Thoracic aorta (tissue), 2 donors: ENCODE data around the gene PROCA1. TPM values are rescaled to one million over a fixed set of nuclear protein-coding genes. Genes with fewer than 3 reads are reported as not detected.

Experiments
- ATAC-seq: fragments of 150-250 bp; one replicate; pipeline ENCODE4 v1.8.0; 2017; ENCODE audit warnings: low read depth; ENCODE audit not compliant: insufficient number of reproducible peaks, low FRiP score
- DNase-seq: peaks from one replicate; pipeline ENCODE4 v3.0.0-alpha.2; 2020; ENCODE audit warnings: low spot score
- H3K27ac ChIP-seq, 2 donors: fragments of 200-600 bp; sonication (generic); 1 replicate in 1 of 2; 2 replicates in 1 of 2; pipeline ENCODE4 v1.5.1; 2016; ENCODE audit warnings: mild to moderate bottlenecking in 2 of 2, moderate library complexity in 2 of 2
- H3K27me3 ChIP-seq: fragments of 200-600 bp; sonication (generic); replicated peaks from 2 replicates; pipeline ENCODE4 v1.6.0; 2016; ENCODE audit warnings: mild to moderate bottlenecking; ENCODE audit not compliant: insufficient read depth
- H3K36me3 ChIP-seq: fragments of 200-600 bp; sonication (generic); one replicate; pipeline ENCODE4 v1.5.1; 2016
- H3K4me1 ChIP-seq, 2 donors: fragments of 200-600 bp; sonication (generic); 1 replicate in 1 of 2; 2 replicates in 1 of 2; pipeline versions ENCODE4 v1.5.1 to v1.6.0; 2016; ENCODE audit warnings: low read depth in 2 of 2, mild to moderate bottlenecking in 1 of 2; ENCODE audit not compliant: control insufficient read depth in 1 of 2
- H3K4me3 ChIP-seq: fragments of 200-600 bp; sonication (generic); 2 replicates; pipeline ENCODE4 v1.5.1; 2016; ENCODE audit warnings: mild to moderate bottlenecking
- H3K9me3 ChIP-seq: fragments of 200-600 bp; sonication (generic); 2 replicates; pipeline ENCODE4 v1.5.1; 2016
- CTCF ChIP-seq: fragments of 200-600 bp; sonication (generic); IDR thresholded peaks from one replicate; pipeline ENCODE4 v1.5.1; 2019; ENCODE audit warnings: antibody characterized with exemption
- total RNA-seq, 2 donors: library from RNA; depleted of rRNA; stranded (reverse); fragments of >200 nt; gene quantifications; one replicate each; pipeline versions ENCODE4 v1.1.0 to v1.2.3, GENCODE V29; 2016

The PROCA1 gene
- total RNA-seq, 2 donors from 2014 or later, result 1.1 to 1.8 TPM

DNA sequence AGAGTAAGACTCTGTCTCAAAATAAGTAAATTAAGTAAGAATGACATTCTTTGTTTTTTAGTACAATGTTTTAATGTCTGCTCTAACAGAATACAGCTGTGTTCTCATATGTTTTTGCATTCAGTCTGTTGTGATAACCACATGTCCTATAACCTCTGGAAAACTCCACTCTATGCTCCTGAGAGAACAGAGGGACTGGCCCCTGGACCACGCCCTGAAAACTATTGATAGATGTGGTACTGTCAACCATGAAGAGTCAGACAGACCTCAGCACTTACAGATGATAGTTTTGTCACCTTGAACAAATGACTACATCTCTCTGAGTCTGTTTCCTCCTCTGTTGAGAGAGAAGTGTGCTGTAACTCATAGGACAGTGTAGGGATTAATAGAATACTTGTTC is 41.8 kb downstream of the PROCA1 start:
- H3K36me3 ChIP-seq, result peaks cover 47% of the 10 kb centered on the region
- DNase-seq, result no peak
- no peak for ATAC-seq

GRCh38 chr17:28667870-28668269 is 43.8 kb downstream of the PROCA1 start:
- Histone ChIP-seq H3K4me1 (peaks cover 5 to 22% of the 10 kb centered on the region in 2 donors), H3K36me3 (peaks cover 27% of the 10 kb centered on the region)

More for the DNA sequence above, 41.8 kb downstream of the PROCA1 start:
- TF ChIP-seq CTCF, result no peak
- Histone ChIP-seq H3K4me1 (peaks cover 0 to 1% of the 10 kb centered on the region in 2 donors), H3K27me3 (no peaks in the 10 kb centered on the region), H3K9me3 (no peaks in the 10 kb centered on the region), H3K27ac (no peak overlapping the region), H3K4me3 (no peak overlapping the region)

DNA sequence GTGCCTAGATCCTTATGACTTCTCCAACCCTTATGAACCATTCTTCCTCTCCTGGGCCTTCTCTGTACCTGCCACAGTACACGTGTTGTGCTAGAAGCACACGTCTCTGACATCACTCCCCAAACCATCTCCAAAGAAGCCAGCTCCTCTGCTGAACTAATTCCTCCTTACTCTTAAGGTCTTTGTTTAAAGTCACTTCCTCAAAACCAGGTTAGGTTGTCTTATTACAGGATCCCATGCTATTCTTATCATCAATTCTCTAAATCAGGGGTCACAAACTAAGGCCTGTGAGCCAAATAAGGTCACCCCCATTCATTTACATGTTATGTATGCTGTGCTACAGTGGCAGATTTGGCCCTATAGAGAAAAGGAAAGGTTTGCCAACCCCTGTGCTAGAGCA is 45.7 kb downstream of the PROCA1 start:
- Histone ChIP-seq H3K27ac (no peak overlapping the region), H3K4me1 (peaks cover 9 to 28% of the 10 kb centered on the region in 2 donors), H3K4me3 (no peak overlapping the region), H3K9me3 (no peaks in the 10 kb centered on the region), H3K36me3 (peaks cover 11% of the 10 kb centered on the region), H3K27me3 (no peaks in the 10 kb centered on the region)
- ATAC-seq, result no peak
- no peak for TF ChIP-seq CTCF
- DNase-seq, result no peak

More at GRCh38 chr17:28667870-28668269, 43.8 kb downstream of the PROCA1 start:
- no peak for DNase-seq
- TF ChIP-seq CTCF, result no peak
- Histone ChIP-seq H3K9me3 (no peaks in the 10 kb centered on the region), H3K27me3 (no peaks in the 10 kb centered on the region), H3K4me3 (no peak overlapping the region), H3K27ac (no peak overlapping the region)
- ATAC-seq, result no peak

DNA sequence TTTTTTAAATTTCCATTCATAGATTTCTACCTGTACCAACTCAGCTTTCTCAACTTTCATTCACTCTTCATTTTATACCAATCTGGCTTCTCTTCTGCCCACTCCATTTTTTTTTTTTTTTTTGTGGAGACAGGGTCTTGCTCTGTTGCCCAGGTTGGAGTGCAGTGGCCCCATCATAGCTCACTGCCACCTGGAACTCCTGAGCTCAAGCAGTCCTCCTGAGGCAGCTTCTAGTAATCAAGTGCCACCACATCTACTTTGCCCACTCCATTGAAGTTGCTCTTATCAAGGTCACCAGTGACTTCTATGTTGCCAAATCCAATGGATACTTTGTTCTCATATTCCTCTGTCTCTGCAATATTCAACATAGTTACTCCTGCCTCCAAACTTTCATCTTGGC is 48.0 kb downstream of the PROCA1 start:
- Histone ChIP-seq H3K36me3 (peaks cover 11% of the 10 kb centered on the region), H3K4me1 (peaks cover 17 to 38% of the 10 kb centered on the region in 2 donors), H3K27me3 (no peaks in the 10 kb centered on the region), H3K9me3 (no peaks in the 10 kb centered on the region), H3K4me3 (no peak overlapping the region), H3K27ac (no peak overlapping the region)
- DNase-seq, result no peak
- TF ChIP-seq CTCF, result no peak
- no peak for ATAC-seq

GRCh38 chr17:28662527-28662829 is 49.2 kb downstream of the PROCA1 start:
- no peak for TF ChIP-seq CTCF
- H3K27me3 ChIP-seq, result no peaks in the 10 kb centered on the region
- DNase-seq (no peak), ATAC-seq (peak; percentile 17)
- peaks cover 17 to 38% of the 10 kb centered on the region in 2 donors for H3K4me1 ChIP-seq
- peak overlapping the region; percentile 81 for H3K4me3 ChIP-seq
- peaks cover 11% of the 10 kb centered on the region for H3K36me3 ChIP-seq
- H3K27ac ChIP-seq, result peak overlapping the region; percentile 95 to 98
- H3K9me3 ChIP-seq, result no peaks in the 10 kb centered on the region
